GM06990 (cell line): ENCODE measurements around the gene FEZF2.

ENCODE experiments used
- DNase-seq: peaks from one replicate; pipeline ENCODE4 v3.0.0-alpha.2; 2011; ENCODE audit not compliant: insufficient read length; ENCODE audit errors: extremely low read depth
- H3K27me3 ChIP-seq: replicated peaks from 2 replicates; pipeline ENCODE4 v1.6.0; 2011; ENCODE audit warnings: low read length; ENCODE audit not compliant: control insufficient read depth, insufficient read depth
- H3K36me3 ChIP-seq: 2 replicates; pipeline ENCODE4 v1.5.1; 2011; ENCODE audit warnings: low read length; ENCODE audit not compliant: control insufficient read depth, insufficient read depth
- H3K4me3 ChIP-seq: replicated peaks from 2 replicates; pipeline ENCODE4 v1.5.1; 2011; ENCODE audit warnings: low read depth, mild to moderate bottlenecking, control low read depth, low read length
- TF ChIP-seq, protein P1 (sequence below): IDR thresholded peaks from 2 replicates; pipeline ENCODE4 v1.5.1; 2011; ENCODE audit warnings: low read length, control low read depth, mild to moderate bottlenecking, inconsistent platforms; ENCODE audit not compliant: insufficient read depth, poor library complexity, severe bottlenecking

The FEZF2 gene

DNA sequence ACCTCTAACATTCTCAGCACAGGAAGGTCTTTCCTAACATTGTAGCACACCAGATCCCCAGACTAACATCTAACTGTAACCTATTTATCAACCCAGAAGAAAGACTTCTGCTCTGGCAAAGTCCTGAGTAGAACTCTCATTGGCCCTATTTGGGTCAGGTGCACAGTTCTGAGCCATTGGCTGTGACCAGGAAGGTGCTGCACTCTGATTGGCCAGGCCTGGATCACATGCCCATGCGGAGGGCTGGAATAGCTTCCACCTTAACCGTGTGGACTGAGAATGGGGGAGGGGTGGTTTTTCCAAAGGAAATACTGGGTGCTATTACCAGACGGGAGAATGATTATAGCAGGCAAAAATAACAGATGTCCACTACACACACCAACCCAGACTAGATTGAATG lies 11.5 kb downstream of the FEZF2 start:
- H3K4me3 ChIP-seq, result no peak overlapping the region
- H3K36me3 ChIP-seq, result no peaks in the 10 kb centered on the region
- no peaks in the 10 kb centered on the region; the same call in 1 of the 2 replicates for H3K27me3 ChIP-seq
- no peak for DNase-seq
- TF ChIP-seq, protein P1, sequence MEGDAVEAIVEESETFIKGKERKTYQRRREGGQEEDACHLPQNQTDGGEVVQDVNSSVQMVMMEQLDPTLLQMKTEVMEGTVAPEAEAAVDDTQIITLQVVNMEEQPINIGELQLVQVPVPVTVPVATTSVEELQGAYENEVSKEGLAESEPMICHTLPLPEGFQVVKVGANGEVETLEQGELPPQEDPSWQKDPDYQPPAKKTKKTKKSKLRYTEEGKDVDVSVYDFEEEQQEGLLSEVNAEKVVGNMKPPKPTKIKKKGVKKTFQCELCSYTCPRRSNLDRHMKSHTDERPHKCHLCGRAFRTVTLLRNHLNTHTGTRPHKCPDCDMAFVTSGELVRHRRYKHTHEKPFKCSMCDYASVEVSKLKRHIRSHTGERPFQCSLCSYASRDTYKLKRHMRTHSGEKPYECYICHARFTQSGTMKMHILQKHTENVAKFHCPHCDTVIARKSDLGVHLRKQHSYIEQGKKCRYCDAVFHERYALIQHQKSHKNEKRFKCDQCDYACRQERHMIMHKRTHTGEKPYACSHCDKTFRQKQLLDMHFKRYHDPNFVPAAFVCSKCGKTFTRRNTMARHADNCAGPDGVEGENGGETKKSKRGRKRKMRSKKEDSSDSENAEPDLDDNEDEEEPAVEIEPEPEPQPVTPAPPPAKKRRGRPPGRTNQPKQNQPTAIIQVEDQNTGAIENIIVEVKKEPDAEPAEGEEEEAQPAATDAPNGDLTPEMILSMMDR, result no peak

DNA sequence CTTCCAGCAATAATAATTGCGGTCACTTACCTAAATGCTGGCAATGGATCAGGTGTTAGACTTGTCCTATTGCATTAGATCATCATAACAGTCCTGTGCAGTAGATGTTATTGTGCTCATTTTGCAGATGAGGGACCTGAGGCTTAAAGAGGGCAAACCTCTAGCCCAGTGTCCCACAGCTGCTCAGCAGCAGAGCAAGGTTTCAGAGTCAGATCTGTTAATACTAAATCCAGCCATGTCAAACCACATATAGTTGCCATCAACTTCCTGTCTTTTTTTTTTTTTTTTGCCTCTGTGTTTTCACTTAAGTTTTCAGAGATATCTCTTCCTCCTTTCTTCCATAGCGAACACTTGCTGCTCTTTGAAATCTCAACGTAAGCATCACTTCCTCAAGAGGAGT lies 12.1 kb downstream of the FEZF2 start:
- DNase-seq, result no peak
- Histone ChIP-seq H3K4me3 (no peak overlapping the region), H3K27me3 (no peaks in the 10 kb centered on the region; the same call in 1 of the 2 replicates), H3K36me3 (no peaks in the 10 kb centered on the region)
- TF ChIP-seq, protein P1, result no peak

DNA sequence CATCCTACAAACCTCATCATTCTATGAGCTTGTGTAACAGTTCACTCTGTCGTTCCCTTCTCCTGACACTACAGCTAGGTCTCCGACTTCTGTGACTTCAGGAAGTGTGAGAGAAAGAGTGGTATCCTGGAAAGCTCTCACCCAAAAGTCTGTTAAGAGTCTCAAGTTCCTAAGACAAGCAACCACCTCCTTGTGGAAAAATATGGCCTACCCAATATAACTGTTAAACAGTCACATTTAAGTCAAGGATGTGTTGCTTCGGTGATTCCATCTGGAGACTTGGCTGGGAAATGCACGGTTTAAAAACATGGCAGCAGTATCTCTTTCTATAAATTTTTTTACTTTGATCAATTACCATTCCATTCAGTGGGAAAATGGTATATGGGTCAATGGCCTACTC lies 13.8 kb downstream of the FEZF2 start:
- Histone ChIP-seq H3K36me3 (no peaks in the 10 kb centered on the region), H3K27me3 (no peaks in the 10 kb centered on the region), H3K4me3 (no peak overlapping the region)
- no peak for DNase-seq
- TF ChIP-seq, protein P1, result no peak

DNA sequence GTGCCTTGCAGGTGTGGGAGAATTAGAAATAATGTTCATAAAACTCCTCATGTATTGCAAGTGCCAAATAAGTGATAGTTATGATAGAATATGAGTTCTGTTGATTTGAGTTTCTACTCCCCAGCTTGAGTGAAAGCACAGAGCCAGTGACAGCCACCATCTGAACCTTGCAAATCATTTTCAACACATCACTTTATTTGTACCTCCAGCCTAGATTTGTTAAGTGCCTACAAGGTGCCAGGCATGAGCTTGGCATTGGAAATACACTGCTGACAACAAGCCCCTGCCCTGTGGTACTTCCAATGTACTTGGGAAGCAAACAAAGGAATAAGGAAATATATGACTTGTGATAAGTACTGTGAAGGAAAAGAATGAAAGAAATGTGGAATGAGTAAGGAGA lies 17.0 kb downstream of the FEZF2 start:
- no peaks in the 10 kb centered on the region for H3K36me3 ChIP-seq
- no peak for DNase-seq
- H3K4me3 ChIP-seq, result no peak overlapping the region
- TF ChIP-seq, protein P1, result no peak
- H3K27me3 ChIP-seq, result no peaks in the 10 kb centered on the region

DNA sequence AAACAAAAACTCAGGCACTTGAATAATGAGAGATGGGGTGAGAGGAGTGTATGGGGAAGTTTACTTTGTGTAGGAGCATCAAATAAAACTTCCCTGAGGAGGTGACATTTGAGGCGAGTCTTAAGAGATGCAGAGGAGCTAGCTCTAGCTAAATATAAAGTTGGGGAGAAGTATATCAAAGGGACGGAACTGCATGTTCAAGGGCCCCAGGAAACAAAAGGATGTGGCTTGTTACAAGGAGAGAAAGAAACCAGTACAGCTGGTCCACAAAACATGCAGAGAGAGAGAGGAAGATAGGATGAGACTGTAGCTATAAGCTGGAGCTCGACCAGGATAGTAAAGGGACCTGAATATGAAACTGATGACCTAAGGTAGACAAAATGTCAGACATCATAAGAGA lies 17.6 kb downstream of the FEZF2 start:
- Histone ChIP-seq H3K27me3 (no peaks in the 10 kb centered on the region), H3K36me3 (no peaks in the 10 kb centered on the region), H3K4me3 (no peak overlapping the region)
- TF ChIP-seq, protein P1, result no peak
- no peak for DNase-seq

DNA sequence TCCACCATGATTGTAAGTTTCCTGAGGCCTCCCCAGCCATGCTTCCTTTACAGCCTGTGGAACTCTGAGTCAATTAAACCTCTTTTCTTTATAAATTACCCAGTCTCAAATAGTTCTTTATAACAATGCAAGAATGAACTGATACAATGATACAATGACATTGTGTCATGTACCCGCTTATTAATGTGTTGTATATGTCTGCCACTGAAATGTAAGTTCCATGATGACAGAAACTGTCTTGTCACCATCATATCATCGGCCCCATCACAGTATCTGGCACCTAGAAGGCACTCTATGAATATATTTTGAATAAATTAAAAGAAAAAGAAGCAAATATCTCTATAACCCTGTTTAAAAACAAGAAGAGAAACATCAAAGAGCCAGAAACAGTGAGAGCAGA lies 29.6 kb downstream of the FEZF2 start:
- H3K27me3 ChIP-seq, result no peaks in the 10 kb centered on the region
- TF ChIP-seq, protein P1, result no peak
- no peak for DNase-seq
- H3K4me3 ChIP-seq, result no peak overlapping the region
- H3K36me3 ChIP-seq, result no peaks in the 10 kb centered on the region
